GM12878 (cell line): Measurements from ENCODE around the gene MELTF. TPM values are rescaled to one million over a fixed set of nuclear protein-coding genes. Genes with fewer than 3 reads are reported as not detected.
A peak's percentile ranks its signal among the peaks of the same experiment; 100 is the strongest.

Experiments
- BCLAF1 ChIP-seq: fragments of 450-650 bp; IDR thresholded peaks from 2 replicates; pipeline ENCODE4 v1.6.1; 2017; ENCODE audit warnings: antibody characterized with exemption, mild to moderate bottlenecking, moderate library complexity
- E2F8 ChIP-seq: fragments of 450-650 bp; IDR thresholded peaks from 2 replicates; pipeline ENCODE4 v1.6.1; 2018; ENCODE audit warnings: mild to moderate bottlenecking, low read depth, moderate library complexity; ENCODE audit not compliant: partially characterized antibody
- HDAC6 ChIP-seq: fragments of 200-600 bp; sonication (generic); IDR thresholded peaks from one replicate; pipeline ENCODE4 v1.8.0; 2017; ENCODE audit warnings: antibody characterized with exemption; ENCODE audit not compliant: unreplicated experiment
- KLF5 ChIP-seq: fragments of 450-650 bp; IDR thresholded peaks from 2 replicates; pipeline ENCODE4 v1.6.1; 2014; ENCODE audit warnings: mild to moderate bottlenecking; ENCODE audit not compliant: partially characterized antibody
- MEF2B ChIP-seq: fragments of 450-650 bp; IDR thresholded peaks from 2 replicates; pipeline ENCODE4 v1.6.1; 2018; ENCODE audit warnings: mild to moderate bottlenecking, moderate library complexity; ENCODE audit not compliant: partially characterized antibody, poor library complexity, severe bottlenecking
- PML ChIP-seq: IDR thresholded peaks from 2 replicates; pipeline ENCODE4 v1.6.1; 2012; ENCODE audit warnings: low read length, inconsistent platforms
- POLR2A ChIP-seq: IDR thresholded peaks from 2 replicates; pipeline ENCODE4 v1.6.1; 2011; ENCODE audit warnings: low read depth, mild to moderate bottlenecking, low read length
- RAD21 ChIP-seq: IDR thresholded peaks from 2 replicates; pipeline ENCODE4 v1.6.1; 2011; ENCODE audit warnings: mild to moderate bottlenecking, low read depth, low read length, moderate library complexity; ENCODE audit not compliant: insufficient read depth
- SMAD5 ChIP-seq: IDR thresholded peaks from 2 replicates; pipeline ENCODE4 v1.6.1; 2016; ENCODE audit warnings: antibody characterized with exemption, low read depth
- SP1 ChIP-seq: IDR thresholded peaks from one replicate; pipeline ENCODE4 v1.6.1; 2011; ENCODE audit warnings: low read depth, low read length
- TBL1XR1 ChIP-seq: IDR thresholded peaks from 2 replicates; pipeline ENCODE4 v1.6.1; 2012; ENCODE audit warnings: low read depth, low read length, improper control_type of control experiment
- YBX1 ChIP-seq: fragments of 450-650 bp; IDR thresholded peaks from 2 replicates; pipeline ENCODE4 v1.6.1; 2016; ENCODE audit warnings: antibody characterized with exemption
- ZNF687 ChIP-seq: fragments of 450-650 bp; IDR thresholded peaks from 2 replicates; pipeline ENCODE4 v1.6.1; 2017; ENCODE audit warnings: mild to moderate bottlenecking, moderate library complexity
- polyA plus RNA-seq, 11 experiments: library from polyadenylated mRNA; depleted of rRNA in 4 of 11; unstranded in 6 of 11; stranded (reverse) in 5 of 11; fragments of >200 nt; fragmentation: Nextera tagmentation in 4 of 11; fragmentation: Illumina TruSeq in 1 of 11; extraction: Ambion mirVana in 4 of 11; extraction: Trizol in 1 of 11; gene quantifications; 1 replicate in 1 of 11; 2 replicates in 10 of 11; pipeline versions ENCODE4 v1.2.1 to v1.2.3, GENCODE V29; 2011 to 2016; ENCODE audit warnings: inconsistent platforms in 2 of 11, missing spikeins in 2 of 11, low read depth in 1 of 11
- total RNA-seq, 4 experiments: library from RNA; depleted of rRNA in 3 of 4; stranded (reverse); fragments of >200 nt in 3 of 4; fragmentation: Illumina TruSeq in 1 of 4; extraction: Trizol in 1 of 4; gene quantifications; 2 replicates each; pipeline versions ENCODE4 v1.2.1 to v1.2.3, GENCODE V29; 2013 to 2021
- TF ChIP-seq, protein P1 (sequence below): fragments of 450-650 bp; IDR thresholded peaks from 2 replicates; pipeline ENCODE4 v1.6.1; 2017; ENCODE audit warnings: mild to moderate bottlenecking, low read depth, inconsistent platforms; ENCODE audit not compliant: poor library complexity, severe bottlenecking
- TF ChIP-seq, protein P2 (sequence below), 3 experiments: IDR thresholded peaks in 2 of 3; conservative IDR thresholded peaks in 1 of 3; 2 replicates each; pipeline ENCODE4 v1.5.1; 2011; ENCODE audit warnings: low read depth in 3 of 3, low read length in 3 of 3, mild to moderate bottlenecking in 3 of 3, control low read depth in 2 of 3, moderate library complexity in 2 of 3, inconsistent platforms in 1 of 3, mixed read lengths in 1 of 3; ENCODE audit not compliant: control insufficient read depth in 2 of 3, insufficient read depth in 1 of 3; ENCODE audit errors: extremely low read depth in 1 of 3

Gene MELTF
- total and polyA plus RNA-seq, 10 of the 15 experiments (the other 5 are each of a cell fraction or from before 2014, with no cell fraction given) = 0.55 to 49.1 (median 11.1) TPM

DNA sequence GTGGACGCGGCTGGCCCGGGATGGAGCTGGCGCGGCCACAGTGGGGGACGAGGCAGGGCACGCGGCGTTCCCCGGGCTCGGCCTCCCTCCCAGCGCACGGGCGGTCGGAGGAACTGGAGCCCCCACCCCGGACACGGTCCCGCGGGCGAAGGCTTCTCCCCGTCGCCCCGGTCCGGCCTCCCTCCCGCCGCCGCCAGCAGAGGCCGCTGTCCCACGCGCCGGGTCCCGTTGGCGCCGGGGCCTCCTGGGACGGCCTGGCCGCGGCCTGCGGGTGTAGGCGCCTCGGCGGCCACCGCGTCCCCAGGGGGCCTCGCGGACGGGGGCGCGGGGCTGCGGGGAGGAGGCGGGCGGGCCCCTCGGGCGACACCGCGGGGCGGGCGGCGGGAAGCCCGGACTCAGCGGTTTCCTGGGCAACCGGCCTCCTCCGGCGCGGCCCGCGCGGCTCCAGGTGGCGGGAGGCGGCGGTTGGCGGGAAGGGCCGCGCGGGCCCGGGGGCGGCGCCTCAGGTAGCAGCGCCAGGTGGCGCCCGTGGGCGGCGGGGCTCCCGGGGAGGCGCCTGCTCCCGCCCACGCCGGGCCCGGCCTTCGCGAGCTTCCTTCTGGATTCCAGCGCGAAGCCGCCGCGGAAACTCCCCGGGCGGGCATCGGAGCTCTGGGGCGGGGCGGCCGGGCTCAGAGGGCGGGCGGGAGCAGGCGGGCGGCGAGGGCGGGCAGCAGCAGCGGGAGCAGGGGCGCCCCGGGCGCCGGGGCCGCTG lies 26.7 kb downstream of the MELTF start (continued):
- TF ChIP-seq MEF2B (peak; percentile 42), YBX1 (no peak), BCLAF1 (0 out of 2 replicates have a peak, but pooled peaks have one; percentile 27), PML (no peak), TBL1XR1 (no peak), SMAD5 (no peak), ZNF687 (no peak), RAD21 (peak; percentile 74), E2F8 (no peak), HDAC6 (no peak), POLR2A (peak; percentile 49), KLF5 (no peak), SP1 (peak; percentile 8)
- TF ChIP-seq, protein P1, sequence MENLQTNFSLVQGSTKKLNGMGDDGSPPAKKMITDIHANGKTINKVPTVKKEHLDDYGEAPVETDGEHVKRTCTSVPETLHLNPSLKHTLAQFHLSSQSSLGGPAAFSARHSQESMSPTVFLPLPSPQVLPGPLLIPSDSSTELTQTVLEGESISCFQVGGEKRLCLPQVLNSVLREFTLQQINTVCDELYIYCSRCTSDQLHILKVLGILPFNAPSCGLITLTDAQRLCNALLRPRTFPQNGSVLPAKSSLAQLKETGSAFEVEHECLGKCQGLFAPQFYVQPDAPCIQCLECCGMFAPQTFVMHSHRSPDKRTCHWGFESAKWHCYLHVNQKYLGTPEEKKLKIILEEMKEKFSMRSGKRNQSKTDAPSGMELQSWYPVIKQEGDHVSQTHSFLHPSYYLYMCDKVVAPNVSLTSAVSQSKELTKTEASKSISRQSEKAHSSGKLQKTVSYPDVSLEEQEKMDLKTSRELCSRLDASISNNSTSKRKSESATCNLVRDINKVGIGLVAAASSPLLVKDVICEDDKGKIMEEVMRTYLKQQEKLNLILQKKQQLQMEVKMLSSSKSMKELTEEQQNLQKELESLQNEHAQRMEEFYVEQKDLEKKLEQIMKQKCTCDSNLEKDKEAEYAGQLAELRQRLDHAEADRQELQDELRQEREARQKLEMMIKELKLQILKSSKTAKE = no peak
- TF ChIP-seq, protein P2, sequence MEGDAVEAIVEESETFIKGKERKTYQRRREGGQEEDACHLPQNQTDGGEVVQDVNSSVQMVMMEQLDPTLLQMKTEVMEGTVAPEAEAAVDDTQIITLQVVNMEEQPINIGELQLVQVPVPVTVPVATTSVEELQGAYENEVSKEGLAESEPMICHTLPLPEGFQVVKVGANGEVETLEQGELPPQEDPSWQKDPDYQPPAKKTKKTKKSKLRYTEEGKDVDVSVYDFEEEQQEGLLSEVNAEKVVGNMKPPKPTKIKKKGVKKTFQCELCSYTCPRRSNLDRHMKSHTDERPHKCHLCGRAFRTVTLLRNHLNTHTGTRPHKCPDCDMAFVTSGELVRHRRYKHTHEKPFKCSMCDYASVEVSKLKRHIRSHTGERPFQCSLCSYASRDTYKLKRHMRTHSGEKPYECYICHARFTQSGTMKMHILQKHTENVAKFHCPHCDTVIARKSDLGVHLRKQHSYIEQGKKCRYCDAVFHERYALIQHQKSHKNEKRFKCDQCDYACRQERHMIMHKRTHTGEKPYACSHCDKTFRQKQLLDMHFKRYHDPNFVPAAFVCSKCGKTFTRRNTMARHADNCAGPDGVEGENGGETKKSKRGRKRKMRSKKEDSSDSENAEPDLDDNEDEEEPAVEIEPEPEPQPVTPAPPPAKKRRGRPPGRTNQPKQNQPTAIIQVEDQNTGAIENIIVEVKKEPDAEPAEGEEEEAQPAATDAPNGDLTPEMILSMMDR (IDR thresholded peaks at IDR 0.05 in 2 of 3, conservative IDR thresholded peaks at IDR 0.05 in 1 of 3; ENCODE audit: control insufficient read depth in 2 of 3, extremely low read depth in 1 of 3, insufficient read depth in 1 of 3, low read depth in 3 of 3, low read length in 3 of 3) = peak; percentile 48 to 76 (median 66); a peak in 5 of 6 replicates
